Measurements from ENCODE around the gene TULP1.

The TULP1 gene

GRCh38 chr6:35448191-35448590, 64.5 kb downstream of the TULP1 start:
- Histone ChIP-seq H3K9me3 (ENCODE audit: control insufficient read depth, low read length) (no peaks in the 10 kb centered on the region), H3K27ac (no peak overlapping the region), H3K9ac (no peak overlapping the region), H3K4me2 (ENCODE audit: low read length) (no peak overlapping the region), H2AFZ (no peak overlapping the region), H3K4me3 (ENCODE audit: low read depth, low read length) (no peak overlapping the region), H3K4me1 (peaks cover 7% of the 10 kb centered on the region), H3K36me3 (ENCODE audit: control insufficient read depth, insufficient read depth, low read length) (no peaks in the 10 kb centered on the region), H3K79me2 (no peaks in the 10 kb centered on the region), H3K27me3 (ENCODE audit: control insufficient read depth, insufficient read depth, low read length) (no peaks in the 10 kb centered on the region)
- no peak for TF ChIP-seq CTCF (IDR thresholded peaks at IDR 0.05)
